Omental fat pad (tissue), 4 donors: ENCODE measurements around the gene HNF4A. TPM values are rescaled to one million over a fixed set of nuclear protein-coding genes. Genes with fewer than 3 reads are reported as not detected.

Source experiments
- ATAC-seq: fragments of 150-250 bp; one replicate; pipeline ENCODE4 v1.9.1; 2016; ENCODE audit warnings: mild to moderate bottlenecking, moderate library complexity; ENCODE audit not compliant: low FRiP score
- DNase-seq: peaks from one replicate; pipeline ENCODE4 v3.0.0-alpha.2; 2019; ENCODE audit warnings: low spot score
- CTCF ChIP-seq, 3 donors: fragments of 450-650 bp; IDR thresholded peaks; one replicate each; pipeline ENCODE4 v1.5.1; 2016 to 2017; ENCODE audit warnings: antibody characterized with exemption in 3 of 3, mild to moderate bottlenecking in 3 of 3, moderate library complexity in 2 of 3
- total RNA-seq, 4 donors: library from RNA; depleted of rRNA; stranded (reverse); fragments of >200 nt; gene quantifications; one replicate each; pipeline ENCODE4 v1.1.0, GENCODE V29; 2016

Gene HNF4A
- total RNA-seq, 4 donors from 2014 or later, result not detected

DNA sequence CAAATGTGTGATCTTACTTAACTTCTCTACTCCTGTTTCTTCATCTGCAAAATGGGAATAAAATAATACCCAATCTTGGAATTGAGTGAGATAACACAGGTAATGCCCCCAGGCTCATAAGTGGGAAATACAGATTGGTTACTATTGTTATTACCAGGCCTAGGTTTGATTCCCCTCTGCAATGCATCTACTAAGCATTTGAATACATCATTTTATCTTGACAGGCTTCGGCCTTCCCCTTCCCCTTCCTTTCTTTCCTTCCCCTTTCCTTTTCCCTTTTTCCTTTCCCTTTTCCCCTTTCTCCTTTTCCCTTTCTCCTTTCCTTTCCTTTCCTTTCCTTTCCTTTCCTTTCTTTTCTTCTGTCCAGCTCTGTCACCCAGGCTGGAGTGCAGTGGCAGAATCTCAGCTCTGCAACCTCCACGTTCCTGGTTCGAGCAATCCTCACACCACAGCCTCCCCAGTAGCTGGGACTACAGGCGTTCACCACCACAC, 7.3 kb upstream of the HNF4A start:
- DNase-seq, result no peak
- ATAC-seq, result no peak
- no peak for TF ChIP-seq CTCF (IDR thresholded peaks at IDR 0.05)

GRCh38 chr20:44349349-44349748, 6.2 kb upstream of the HNF4A start:
- ATAC-seq, result no peak
- TF ChIP-seq CTCF (IDR thresholded peaks at IDR 0.05), result no peak
- no peak for DNase-seq

DNA sequence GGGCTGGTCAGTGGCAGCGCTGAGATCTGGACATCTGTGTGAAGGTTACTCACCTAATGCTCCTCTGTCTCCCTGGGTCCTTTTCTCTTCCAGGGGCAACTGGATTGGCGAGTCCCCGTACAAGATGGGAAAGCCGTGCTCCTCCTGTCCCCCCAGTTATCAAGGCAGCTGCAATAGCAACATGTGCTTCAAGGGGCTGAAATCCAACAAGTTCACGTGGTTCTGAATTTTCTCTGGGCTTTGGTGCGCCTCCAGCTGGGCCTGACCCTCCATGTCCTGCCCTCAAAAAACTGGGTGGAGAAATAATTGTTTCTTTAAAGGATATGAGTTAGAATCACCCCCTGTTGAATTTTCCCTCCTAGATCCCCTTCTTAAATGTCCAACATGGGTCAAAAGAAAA, 4.9 kb upstream of the HNF4A start:
- no peak for ATAC-seq
- DNase-seq, result no peak
- no peak for TF ChIP-seq CTCF (IDR thresholded peaks at IDR 0.05)

DNA sequence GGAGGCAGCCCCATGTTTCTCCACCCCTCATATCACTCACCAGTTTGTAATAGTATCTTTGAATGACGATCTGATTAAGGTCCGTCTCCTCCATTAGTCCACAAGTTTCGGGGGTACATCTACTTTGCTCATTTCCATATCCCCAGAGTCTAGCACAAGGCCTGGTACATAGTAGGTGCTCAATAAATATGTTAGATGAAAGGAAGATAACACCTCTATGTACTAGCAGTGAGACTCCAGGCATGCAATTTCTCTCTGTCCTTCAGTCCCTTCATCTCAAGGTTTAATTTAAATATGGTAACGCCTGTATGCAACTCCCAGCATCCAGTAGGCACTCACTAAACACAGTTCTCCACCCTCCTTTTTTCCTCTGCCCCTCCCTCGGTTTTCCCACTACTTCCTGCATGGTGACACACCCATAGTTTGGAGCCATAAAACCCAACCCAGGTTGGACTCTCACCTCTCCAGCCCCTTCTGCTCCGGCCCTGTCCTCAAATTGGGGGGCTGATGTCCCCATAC, 461 bp upstream of the HNF4A start:
- ATAC-seq, result no peak
- DNase-seq, result no peak
- TF ChIP-seq CTCF (IDR thresholded peaks at IDR 0.05), result no peak

DNA sequence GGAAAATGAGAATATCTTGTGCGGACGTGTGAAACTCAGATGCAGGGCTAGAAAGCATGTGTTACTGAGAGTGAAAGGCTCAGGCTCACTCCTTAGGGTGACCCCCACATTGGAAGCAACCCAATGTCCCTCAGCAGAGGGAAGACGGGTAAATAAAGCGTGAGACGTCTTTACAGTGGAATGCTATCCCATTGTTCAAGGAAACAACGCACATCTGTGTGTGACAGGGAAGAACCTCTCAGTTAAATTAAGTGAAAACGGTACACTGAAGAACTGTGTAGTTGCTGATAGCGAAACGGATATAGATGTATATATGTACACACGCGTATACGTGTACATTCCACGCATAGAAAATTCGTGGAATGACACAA, 839 bp downstream of the HNF4A start:
- TF ChIP-seq CTCF (IDR thresholded peaks at IDR 0.05), result no peak
- no peak for ATAC-seq
- DNase-seq, result no peak

GRCh38 chr20:44357020-44357419, 1.5 kb downstream of the HNF4A start:
- DNase-seq (no peak), ATAC-seq (no peak)
- no peak for TF ChIP-seq CTCF (IDR thresholded peaks at IDR 0.05)

DNA sequence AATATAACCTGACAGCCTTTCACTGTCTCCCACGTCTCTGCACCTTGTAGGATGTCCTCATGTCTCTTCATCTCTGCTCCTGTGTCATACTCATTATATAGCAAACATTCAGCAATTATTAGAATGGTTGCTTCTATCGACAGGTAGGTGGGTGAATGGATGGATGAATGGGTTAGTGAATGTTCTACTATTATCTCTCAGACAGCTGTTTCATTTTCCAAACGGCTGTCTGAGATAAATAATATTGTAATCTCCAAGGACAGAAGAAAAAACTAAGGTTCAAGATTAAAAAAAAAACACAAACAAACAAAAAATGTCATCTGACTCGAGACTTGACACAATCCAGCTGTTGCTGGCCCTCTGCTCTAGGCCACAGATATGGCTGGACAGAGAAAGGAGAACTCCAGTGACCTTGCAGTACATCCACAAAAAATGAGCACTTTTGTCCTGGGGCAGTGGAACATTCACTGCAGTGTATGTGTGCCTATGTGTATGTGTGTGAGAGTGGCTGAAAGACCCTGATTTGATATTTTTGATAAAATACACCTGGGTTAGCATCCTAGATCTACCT, 2.1 kb downstream of the HNF4A start:
- no peak for ATAC-seq
- DNase-seq, result no peak
- no peak for TF ChIP-seq CTCF (IDR thresholded peaks at IDR 0.05)
